HG02943 (cell line): ENCODE measurements around the gene ATG16L2.
A peak's percentile ranks its signal among the peaks of the same experiment; 100 is the strongest.
"Not testable (repeated sequence)": the region's sequence is repeated elsewhere in the genome, so short reads cannot be mapped to it uniquely, and the experiment has no call there.

Experiments
- ATAC-seq: cut with Tn5 transposase; IDR thresholded peaks from one replicate; pipeline ENCODE4 v1.9.1; 2021; ENCODE audit warnings: mild to moderate bottlenecking, low read depth, moderate library complexity; ENCODE audit not compliant: unreplicated experiment

Gene ATG16L2

DNA sequence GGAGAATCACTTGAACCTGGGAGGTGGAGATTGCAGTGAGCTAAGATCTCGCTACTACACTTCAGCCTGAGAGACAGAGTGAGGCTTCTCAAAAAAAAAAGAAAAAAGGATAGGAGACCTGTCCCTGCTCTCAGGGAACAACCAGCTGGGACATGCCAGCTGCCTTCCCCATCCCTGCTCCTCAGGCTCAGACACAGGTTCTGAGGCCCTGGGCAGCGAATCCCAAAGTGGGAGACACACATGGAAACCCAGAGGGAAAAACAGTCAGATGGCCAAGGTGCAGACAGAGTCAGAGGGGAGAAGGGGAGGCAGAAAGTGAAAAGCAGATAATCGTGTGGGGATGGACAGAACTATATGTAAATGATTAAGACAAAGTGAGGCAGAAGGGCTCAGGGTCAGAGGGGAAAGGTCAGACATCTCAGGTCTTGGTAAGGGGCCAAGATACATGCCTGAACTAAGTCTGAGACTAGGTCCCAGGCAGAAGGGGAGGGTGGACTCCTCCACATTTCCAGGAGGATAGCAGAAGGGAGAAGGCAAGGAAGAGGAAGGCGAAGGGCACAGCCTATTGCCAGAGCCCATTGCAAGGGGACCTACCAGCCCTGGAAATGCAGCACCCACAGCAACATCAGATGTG is 34.6 kb upstream of the ATG16L2 start:
- ATAC-seq = no peak

DNA sequence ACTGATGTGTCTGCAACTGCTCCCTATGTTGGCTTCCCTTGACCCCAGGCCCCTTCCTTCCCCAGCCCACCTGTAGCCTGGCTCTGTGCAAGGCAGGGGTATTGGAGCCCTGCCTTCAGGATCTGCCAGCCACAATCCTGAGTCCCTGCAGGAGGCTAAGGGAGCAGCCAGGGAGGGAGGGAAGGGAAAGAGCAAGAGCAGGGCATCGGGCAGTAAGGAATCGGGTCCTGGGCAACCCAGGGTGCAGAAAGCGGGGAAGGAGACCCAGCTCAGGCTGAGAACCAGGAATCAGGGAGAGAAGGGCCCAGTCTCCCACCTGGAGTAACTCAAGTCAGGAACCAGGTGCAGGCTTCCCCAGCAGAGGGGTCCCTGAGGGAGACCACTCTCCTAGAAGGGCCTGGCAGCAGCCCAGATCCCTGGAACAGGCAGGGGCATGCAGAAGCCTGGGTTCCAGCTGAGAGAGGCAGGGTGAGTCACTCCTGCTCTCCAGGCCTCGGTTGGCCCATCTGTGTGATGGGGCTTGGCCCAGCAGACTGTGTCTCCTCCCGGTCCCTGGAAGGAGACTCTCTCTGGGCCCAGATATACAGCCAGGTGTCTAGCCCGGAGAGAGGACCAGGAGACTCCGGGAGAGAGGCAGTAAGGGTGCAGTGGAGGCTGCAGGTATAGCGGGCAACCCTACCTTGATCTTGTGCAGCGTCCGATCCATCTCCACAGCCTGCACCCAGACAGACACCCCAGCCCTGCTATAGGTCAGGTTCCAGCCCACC is 33.7 kb upstream of the ATG16L2 start:
- ATAC-seq = no peak

DNA sequence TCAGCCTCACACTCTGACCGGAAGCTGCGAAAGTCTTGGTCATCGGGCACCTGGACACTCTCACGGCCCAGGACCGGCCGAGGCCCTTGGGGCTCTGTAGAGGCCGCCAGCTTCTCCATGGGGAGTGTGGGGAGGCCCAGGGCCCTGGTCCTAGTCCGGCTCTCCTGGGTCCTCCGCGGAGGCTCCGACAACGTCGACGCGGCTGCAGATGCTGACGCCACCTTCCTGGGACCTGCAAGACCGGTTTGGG is 33.2 kb upstream of the ATG16L2 start:
- no peak for ATAC-seq

DNA sequence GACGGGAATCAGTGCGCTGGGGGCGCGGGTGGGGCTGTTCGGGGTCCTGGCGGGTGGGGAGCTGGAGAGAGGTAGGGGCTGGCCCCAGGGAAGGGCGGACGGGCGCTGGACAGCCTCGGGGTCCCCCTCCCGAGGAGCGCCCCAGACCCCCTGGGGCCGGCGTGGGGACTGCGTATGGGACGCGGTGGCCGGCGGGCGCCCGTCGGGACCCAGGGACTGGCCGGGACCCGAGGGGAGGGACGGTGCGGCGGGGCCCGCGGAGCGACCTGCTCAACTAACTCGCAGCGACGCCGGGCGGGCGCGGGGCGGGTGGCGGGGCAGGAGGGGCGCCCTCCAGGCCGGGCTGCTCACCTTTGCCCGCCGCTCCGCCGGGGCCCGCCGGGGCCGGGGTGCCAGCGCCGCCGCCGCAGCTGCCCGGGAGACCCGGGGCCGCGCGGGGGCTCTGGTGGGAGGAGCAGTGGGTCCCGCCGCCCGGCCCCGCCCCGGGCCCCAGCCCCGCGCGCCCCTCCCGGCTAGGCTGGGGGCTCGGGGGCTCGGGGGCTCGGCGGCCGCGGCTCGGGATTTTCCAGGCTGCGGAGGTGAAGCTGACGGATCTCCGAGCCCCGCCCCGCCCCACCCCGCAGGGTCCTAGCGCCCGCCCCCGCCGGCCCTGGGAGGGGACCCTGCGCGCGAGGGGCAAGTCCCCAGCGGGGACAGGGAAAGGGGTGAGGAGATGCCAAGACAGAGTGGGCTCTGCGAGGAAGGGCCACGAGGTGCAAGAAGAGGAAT is 32.7 kb upstream of the ATG16L2 start:
- no peak for ATAC-seq

DNA sequence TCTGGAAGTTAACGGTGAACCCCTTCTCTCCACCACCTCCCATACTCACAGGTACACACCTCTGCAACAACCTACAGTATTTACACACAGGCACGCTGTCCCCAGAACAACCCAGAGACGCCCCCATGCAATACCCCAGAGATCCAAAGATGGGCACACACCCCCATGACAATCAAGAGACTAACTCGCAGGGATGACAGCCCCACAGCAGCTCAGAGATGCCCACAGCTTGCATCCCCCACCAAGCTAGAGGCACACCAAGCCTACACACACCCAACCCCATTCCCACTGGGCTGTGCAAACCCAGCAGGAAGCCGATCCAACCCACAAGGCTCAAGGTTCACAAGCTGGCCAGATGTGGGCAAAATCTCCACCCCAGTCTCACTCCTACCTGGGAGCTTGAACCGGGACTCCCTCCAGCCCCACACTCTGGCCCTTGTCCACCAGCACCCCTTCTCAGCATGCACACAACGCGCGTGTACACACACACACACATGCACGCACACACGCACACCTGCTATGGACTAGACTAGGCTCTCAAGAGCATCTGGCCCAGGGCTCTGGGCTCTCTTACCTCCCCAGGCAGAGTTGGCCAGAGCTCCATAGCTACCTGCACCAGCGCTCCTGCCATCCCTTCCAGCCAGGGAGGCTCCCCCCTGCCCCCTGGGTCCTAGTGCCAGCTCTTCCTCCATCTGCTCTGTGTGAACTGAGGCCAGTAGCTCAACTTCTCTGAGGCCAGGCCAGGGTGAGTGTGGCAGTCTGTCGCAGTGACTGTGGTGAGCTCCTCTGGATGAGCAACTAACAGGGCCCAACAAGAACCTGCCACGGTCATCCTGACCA is 31.9 kb upstream of the ATG16L2 start:
- no peak for ATAC-seq

DNA sequence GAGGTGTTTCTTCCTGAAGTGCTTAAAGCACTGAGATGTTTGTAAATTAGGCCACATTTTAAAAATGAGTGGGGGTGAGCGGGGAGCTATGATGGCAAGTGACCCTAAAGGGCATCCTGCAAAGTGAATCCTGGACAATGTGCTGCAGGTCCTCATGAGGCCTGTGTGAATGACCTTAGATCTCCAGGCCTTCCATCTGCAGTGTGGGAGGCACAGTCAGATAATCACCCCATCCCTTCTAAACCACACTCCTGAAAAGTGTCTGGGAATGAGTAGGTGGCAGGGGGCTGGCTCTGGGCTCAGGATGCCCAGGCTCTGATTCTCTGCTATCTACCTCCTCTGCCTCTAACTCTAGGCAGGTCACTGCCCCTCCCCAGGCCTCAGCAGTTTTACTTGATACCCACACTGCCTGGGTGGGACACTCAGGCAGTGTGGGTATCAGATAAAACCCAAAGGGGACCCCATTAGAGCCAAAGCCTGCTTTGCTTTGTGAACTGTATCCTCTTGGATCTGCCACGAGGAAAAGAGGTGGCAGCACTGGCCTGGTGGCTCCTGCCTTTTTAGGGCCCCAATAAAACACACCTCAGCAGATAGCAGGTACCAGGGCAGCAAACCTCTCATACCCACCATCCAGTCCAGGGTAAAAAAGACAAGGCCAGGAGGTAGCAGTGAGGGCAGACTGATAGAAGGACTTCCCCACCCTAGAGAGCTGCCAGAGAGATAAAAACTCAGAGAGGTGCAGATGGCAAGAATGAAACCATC is 30.9 kb upstream of the ATG16L2 start:
- ATAC-seq = no peak

DNA sequence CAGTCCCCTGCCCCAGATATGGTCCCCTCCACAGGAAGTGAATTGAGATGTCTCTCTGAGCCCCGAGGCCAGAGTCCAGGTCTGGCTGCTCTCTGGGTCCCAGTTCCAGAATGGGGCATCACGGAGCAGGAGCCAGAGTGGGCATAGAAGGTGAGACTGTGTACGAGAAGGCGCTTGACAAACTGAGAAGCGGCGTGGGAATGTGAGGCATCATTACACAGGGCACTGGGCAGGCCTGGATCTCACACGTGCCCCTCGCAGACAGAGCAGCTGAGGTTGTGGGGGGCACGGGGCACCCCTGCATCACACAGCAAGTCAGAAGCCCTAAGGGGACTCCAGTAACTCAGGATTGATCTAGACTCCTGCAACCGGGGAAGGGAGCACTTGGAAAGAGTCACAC is 29.5 kb upstream of the ATG16L2 start:
- no peak for ATAC-seq

DNA sequence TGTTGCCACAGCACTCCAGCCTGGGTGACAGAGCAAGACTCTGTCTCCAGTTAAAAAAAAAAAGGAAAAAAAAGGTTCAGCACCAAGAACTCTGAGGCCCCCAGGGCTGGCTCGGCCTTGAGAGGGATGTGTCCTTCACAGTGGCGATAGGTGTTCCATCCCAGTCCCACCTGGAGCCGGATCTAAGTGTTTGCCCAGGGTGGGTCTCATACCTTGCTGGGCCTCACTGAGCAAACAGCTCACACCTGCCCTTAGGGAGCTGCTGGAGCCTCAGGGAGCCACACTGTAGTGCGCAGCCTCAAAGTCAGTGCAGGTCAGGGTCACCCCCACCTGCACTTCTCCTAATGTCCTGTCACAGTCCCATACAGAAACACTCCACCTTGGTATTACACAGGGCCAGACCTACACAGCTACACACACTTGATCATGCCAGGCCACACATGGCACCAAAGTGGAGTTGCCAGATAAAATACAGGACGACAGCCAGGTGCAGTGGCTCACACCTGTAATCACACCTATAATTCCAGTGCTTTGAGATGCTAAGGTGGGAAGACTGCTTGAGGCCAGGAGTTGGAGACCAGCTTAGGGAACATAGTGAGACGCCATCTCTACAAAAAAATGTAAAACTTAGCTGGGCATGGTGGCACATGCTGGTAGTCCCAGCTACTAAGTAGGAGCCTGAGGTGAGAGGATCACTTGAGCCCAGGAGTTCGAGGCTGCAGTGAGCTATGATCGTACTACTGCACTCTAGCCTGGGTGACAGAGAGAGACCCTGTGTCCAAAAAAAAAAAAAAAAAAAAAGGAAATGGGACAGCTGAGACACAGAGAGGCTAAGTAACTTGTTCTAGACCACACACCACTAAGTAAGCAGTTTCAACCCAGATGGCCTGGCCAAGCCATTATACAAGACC is 27.7 kb upstream of the ATG16L2 start:
- no peak for ATAC-seq

DNA sequence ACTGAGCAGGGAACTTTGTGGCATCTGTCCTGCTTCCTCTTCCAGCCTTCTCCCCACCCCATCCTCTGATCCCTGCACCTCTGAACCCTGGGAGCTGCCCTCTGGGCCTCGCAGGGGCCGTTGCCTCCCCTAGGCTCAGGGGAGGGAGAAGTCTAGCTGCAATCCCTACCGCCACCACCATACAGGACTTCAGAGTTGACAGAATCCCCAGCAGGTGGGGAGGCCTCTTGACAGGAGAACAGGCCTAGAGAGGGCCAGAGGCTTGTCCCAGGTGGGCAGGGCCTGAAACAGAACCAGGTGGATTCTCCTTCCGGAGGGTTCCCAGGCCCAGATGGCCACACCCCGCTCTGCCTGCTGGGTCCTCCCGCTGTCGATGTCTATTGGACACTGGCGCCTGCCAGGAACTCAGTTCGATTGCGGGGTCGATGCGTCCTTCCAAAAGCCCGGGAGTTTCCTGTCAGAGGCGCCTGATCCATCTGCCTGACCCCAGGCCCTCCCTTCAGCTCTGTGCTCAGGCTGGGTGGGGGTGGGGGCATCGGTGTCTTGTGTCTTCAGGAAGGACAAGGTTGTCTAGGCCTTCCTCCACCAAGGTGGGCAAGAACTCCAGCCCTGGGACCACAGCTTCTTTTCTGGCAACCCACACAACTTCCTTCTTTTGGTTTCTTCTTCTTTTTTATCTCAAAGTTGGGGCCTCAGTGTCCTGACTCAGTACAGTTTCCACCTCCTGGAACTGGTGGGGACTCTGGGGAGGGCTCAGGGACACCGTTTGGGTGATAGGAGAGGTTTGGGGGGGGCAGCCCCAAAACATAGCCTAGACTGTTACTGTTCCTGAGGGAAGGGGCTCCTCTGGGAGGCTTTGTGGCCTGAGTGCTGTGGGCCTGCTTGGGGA is 26.8 kb upstream of the ATG16L2 start:
- no peak for ATAC-seq

DNA sequence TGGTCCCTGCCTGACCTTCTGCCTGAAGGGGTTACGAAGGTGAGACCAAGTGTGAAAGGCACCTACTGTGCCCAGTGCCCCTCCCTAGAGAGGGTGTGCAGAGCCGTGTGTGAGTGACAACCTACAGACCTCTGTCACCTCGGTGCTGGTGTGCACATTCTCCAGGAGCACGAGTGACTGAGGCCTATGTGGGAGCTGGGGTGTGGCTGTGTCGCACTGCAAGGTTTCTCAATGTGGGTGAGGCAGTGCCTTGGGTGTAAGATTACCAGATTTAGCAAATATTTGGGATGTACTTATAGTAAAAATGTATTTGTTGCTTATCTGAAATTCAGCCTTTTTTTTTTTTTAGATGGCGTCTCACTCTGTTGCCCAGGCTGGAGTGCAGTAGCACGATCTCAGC is 26.0 kb upstream of the ATG16L2 start:
- no peak for ATAC-seq

DNA sequence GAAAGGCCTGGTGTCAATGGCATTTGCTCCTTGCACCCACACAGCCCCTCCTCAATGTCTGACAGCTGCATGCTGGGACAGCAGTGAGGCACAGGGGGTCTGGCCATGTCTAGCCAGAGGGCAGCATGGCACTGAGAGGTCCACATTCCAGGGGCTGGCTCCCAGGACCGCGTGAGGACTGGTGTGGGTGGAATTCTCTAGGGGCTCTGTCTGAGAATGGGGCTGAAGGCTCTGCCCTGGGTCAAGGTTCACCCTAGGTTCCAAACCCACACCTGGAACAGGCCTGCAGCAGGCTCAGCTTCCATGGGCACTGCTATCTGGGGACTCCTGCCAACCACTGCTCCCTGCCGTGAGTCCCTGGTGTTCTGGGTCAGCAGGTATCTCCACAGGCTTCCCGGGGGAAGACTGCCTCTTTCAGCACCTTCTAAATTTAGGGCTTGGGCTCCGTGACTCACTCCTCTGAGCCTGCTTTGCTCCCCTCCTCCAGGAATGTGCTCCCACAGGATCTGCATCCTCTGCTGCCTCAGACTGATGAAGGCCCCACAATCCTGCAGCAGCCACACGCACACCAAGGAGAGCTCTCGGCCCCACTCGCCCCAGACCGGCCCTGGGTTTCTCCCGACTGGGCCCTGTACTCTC is 24.6 kb upstream of the ATG16L2 start:
- no peak for ATAC-seq

DNA sequence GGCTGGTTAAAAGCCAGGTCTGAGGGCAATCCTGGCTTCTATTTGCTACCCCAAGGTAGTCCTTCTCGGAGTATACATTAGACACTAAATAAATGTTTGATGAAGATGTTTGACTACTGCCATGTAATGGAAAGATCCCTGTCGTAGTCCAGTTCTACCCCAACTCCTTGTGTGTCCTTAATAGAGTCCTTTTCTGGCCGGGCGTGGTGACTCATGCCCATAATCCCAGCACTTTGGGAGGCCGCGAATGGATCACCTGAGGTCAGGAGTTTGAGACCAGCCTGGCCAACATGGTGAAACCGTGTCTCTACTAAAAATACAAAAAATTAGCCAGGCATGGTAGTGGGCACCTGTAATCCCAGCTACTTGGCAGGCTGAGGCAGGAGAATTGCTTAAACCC is 23.0 kb upstream of the ATG16L2 start:
- ATAC-seq = not testable (repeated sequence)

DNA sequence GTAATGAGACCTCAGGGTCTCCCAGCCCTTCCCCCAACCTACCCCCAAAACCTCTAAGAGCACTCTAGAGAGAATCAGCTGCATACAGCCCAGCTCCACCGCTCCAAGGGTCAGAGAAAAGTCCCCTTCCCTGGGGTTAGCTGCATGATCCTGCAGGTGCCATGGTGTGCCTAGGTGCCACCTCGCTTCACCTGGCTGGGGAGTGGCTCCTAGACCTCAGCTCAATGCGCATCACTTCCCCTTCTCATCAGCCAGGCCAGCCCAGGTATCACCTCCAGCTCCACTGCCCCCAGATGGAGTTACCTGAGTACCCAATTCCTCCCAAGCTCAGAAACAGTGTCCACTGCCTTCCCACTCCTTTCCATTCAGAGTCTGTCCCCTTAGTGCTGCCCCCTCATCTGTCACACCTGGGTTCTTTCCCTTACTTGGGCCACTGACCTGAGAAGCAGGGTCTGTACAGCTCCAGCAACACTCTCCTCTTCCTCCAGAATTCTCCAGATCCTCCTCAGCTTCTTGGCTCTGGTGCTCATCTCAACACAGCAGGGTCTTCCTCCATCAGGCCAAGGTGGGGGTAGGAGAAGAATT is 21.7 kb upstream of the ATG16L2 start:
- ATAC-seq = no peak

DNA sequence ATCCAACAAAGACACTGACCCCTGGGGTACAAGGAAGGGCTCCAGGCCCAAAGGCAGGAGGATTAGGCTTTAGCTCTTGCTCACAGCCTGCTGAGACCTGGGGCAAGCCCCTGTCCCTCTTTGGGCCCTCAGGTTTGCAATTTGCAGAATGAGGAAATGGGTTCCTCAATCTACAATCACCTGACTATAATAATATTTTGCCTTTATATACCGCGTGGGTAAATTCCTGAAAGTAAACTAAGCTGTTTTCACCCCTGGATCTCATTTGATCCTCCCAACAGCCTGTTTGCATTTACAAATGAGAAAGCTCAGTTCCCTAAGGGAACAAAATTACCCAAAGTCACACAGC is 21.2 kb upstream of the ATG16L2 start:
- ATAC-seq = no peak

DNA sequence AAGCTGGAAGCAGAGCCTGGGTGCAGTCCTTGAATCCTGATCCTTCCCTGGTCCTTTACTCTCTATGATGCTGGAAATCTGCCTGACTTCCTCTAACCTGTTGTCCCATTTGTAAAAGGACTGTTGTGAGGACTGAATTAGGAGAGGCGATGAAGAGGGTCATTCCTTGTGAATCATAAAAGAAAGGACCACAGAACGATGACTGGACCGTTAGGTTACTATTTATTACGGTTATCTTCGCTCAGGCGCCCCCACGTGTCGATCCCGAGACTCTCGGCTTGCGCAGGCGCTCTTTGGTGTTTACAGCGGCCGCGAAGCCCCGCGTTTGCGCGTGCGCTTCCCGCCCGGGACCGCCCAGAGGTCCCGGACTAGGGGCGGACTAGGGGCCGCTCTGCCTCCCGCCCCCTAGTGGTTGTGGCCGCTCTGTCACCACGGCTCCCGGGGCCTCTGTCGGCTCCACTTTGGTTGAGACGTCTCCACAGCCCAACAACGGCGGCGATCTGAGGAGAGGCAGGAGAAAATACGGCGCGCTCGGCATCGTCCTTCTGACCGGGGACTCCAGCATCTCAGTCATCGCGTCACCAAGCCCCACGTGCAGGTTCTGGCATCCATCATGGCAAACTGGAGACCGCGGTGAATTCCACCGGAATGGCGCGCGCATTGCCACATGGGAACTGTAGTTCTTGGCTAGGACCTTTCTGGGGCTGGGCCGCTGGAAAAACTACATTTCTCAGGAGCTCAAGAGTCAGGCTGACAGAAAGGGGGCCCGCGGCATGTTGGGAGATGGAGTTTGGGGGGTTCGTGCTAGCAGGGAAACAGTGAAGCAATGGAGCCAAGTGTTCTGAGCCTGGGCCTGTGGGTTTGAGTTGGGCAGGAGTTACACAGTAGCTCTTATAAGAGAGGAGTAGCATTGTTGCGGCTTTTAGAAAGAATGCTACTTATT is 20.5 kb upstream of the ATG16L2 start, which contains the start of gene STARD10:
TSS of gene STARD10 (minus strand) at position 623 of the 943 bp plus-strand sequence. CDS start 12,866 bp downstream, outside the sequence.
- ATAC-seq = peak; percentile 85

DNA sequence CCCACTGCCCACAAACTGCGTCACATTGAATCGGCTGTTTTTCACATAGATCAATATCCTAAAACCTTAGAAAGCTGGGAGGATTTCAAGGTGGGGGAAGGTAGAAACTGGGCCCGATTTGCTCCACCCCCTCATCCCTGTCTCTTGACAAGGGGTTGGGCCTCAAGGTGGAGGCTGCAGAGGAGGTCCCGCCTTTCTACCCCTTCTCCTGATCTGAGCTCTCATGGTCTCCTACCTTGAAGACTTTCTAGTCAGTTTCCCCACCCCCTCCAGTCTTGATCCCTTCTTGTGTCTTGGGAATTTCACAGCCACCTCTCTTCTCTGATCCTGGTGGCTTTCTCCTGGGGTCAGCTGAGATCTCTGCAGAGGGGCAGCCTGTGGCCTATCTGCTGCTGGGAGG is 15.8 kb upstream of the ATG16L2 start:
- no peak for ATAC-seq
